Right cardiac atrium (tissue), 5 donors: ENCODE data around the gene PYDC1. TPM values are rescaled to one million over a fixed set of nuclear protein-coding genes. Genes with fewer than 3 reads are reported as not detected.
A peak's percentile ranks its signal among the peaks of the same experiment; 100 is the strongest.

Experiments used
- ATAC-seq, 2 donors: fragments of 200-7000 bp; cut with Tn5 transposase; one replicate each; pipeline versions ENCODE4 v1.8.0 to v1.9.1; 2020; ENCODE audit warnings: moderate library complexity in 2 of 2, mild to moderate bottlenecking in 1 of 2
- DNase-seq, 3 donors: peaks; one replicate each; pipeline ENCODE4 v3.0.0-alpha.2; 2020
- H3K27ac ChIP-seq: one replicate; pipeline ENCODE4 v1.5.1; 2013; ENCODE audit warnings: mild to moderate bottlenecking, low read length, control low read depth, moderate library complexity
- H3K27me3 ChIP-seq: one replicate; pipeline ENCODE4 v1.6.1; 2013; ENCODE audit not compliant: control insufficient read depth, insufficient read depth
- H3K4me1 ChIP-seq: one replicate; pipeline ENCODE4 v1.6.1; 2013; ENCODE audit warnings: low read length; ENCODE audit not compliant: control insufficient read depth, insufficient read depth
- H3K4me3 ChIP-seq: one replicate; pipeline ENCODE4 v1.5.1; 2013; ENCODE audit warnings: low read length, control low read depth
- H3K9me3 ChIP-seq: one replicate; pipeline ENCODE4 v1.6.1; 2013; ENCODE audit warnings: low read length; ENCODE audit not compliant: control insufficient read depth
- WGBS: extraction: QIAGEN DNeasy Blood & Tissue Kit; methylation state at CpG from one replicate; pipeline ENCODE4 v1.1.7; 2013; 5-methylcytosine and 5-hydroxymethylcytosine counted together
- intact Hi-C, 4 donors: fragments of 100-400 bp; cut with DNase I; formaldehyde crosslinking; loops; one replicate each; pipeline versions ENCODE4 v1.11.0 to v1.14.0; 2022 to 2023
- polyA plus RNA-seq: library from polyadenylated mRNA; stranded (reverse); fragments of 200-250 nt; gene quantifications from one replicate; pipeline ENCODE4 v1.2.3, GENCODE V29; 2013
- total RNA-seq, 4 donors: library from RNA; stranded (reverse); fragmentation: NEBNext Ultra II Directional; extraction: Animal tissue kit (Norgen Biotek cat#: 25700); gene quantifications; one replicate each; pipeline ENCODE4 v1.2.1, GENCODE V29; 2021
- donor health status: healthy with polysubstance abuse.
- donor health status: DM: no; HTN: yes; CAD: no.
- donor health status: DM: no; HTN: no; CAD: no.
- donor health status: DM: no; HTN: yes; CAD: no; lungs with severe emphysema.
- donor health status: DM: yes; HTN: yes; CAD: no.

The PYDC1 gene
- total and polyA plus RNA-seq, 5 donors: 0.23 TPM; not detected in 4

DNA sequence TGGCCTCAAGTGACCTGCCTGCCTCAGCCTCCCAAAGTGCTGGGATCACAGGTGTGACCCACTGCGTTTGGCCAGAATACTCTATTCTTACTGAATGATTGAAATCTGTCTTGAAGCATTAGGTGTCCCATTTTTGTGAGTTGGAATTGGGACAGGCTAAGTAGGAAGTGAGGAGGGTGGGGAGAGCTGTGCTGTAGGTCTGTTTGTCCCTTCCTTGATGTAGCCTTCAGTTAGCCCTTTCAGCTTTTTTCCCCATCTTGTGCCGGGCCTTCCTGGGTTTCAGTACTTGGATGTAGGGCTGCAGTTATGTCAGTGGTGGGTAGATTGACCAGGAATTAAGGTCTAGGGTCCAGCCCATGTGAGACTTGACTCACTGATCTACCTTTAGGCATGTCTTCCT lies 23.1 kb downstream of the PYDC1 start:
- H3K4me3 ChIP-seq: no peak overlapping the region
- intact Hi-C loops: no loop called here
- ATAC-seq (no peak), DNase-seq (no peak)
- H3K27me3 ChIP-seq: no peaks in the 10 kb centered on the region
- no peaks in the 10 kb centered on the region for H3K4me1 ChIP-seq
- WGBS: 85% methylated on average over 2 of the region's 2 CpGs
- H3K9me3 ChIP-seq: no peaks in the 10 kb centered on the region
- no peak overlapping the region for H3K27ac ChIP-seq

DNA sequence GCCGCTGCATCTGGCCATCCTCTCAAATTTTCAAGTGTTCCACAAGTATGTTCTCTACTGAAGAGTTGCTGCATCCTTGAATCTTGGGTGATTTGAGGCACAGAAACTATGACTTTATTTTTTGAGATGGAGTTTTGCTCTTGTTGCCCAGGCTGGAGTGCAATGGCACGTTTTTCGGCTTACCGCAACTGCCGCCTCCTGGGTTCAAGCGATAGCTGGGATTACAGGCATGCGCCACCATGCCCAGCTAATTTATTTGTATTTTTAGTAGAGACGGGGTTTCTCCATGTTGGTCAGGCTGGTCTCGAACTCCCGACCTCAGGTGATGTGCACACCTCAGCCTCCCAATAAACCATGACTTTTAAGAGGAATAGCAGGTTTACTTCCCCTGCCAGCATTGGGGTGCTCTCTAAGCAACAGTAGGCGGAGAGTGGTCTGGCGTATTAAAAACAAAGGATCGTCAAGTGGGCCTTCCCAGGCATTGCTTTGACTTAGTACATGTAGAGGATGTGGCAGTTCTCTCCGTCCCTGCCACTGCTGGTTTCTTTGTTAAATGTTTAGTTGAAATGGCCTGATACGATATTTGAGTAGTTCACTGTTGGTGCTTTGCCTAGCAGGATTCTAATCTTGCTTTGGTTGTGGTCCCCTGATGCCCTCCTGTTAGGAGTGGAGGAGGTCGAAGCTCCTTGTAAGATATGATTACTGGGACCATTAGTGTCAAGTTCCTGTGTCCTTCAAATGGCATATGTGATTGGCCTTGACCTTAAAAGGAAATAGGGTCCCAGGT lies 23.9 kb downstream of the PYDC1 start:
- ATAC-seq: no peak
- intact Hi-C loops: no loop called here
- H3K27ac ChIP-seq: no peak overlapping the region
- 90% methylated on average over 16 of the region's 16 CpGs for WGBS
- no peaks in the 10 kb centered on the region for H3K27me3 ChIP-seq
- DNase-seq: no peak
- no peaks in the 10 kb centered on the region for H3K4me1 ChIP-seq
- no peaks in the 10 kb centered on the region for H3K9me3 ChIP-seq
- no peak overlapping the region for H3K4me3 ChIP-seq

DNA sequence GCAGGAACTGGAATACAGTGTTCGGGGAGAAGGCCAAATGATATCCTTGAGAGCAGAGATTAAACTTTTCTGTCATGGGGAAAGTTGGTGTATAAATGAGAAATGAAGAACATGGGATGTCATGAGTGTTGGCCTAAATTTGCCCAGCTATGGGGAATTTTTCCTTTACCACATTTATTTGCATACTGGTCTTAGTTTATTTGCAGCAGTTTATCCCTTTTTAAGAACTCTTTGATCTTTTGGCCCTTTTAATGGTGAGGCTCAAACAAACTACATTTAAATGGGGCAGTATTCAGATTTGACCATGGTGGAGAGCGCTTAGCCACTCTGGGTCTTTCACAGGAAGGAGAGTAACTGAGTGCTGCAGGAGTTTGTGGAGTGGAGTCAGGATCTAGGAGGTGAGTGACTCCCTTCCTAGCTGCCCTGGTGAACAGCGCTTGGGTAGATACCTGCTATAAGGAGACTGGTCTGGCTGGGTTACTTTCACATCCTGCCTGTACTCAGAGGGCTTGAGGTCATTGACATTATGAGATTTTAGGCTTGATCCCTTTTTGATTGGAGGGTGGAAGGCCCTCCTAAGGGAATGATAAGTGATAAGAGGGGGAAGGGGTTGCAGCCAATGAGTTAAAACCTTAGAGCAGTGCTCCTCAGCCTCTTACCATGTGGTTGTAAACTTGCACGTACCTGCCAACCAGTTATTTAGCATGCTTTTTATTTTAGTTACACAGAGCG lies 25.1 kb downstream of the PYDC1 start:
- no peaks in the 10 kb centered on the region for H3K27me3 ChIP-seq
- H3K4me1 ChIP-seq: no peaks in the 10 kb centered on the region
- H3K4me3 ChIP-seq: no peak overlapping the region
- WGBS: 81% methylated on average over 5 of the region's 5 CpGs
- H3K9me3 ChIP-seq: no peaks in the 10 kb centered on the region
- ATAC-seq (peak in 1 of 2 donors; percentile 27), DNase-seq (no peak)
- no peak overlapping the region for H3K27ac ChIP-seq
- intact Hi-C loops: no loop called here

DNA sequence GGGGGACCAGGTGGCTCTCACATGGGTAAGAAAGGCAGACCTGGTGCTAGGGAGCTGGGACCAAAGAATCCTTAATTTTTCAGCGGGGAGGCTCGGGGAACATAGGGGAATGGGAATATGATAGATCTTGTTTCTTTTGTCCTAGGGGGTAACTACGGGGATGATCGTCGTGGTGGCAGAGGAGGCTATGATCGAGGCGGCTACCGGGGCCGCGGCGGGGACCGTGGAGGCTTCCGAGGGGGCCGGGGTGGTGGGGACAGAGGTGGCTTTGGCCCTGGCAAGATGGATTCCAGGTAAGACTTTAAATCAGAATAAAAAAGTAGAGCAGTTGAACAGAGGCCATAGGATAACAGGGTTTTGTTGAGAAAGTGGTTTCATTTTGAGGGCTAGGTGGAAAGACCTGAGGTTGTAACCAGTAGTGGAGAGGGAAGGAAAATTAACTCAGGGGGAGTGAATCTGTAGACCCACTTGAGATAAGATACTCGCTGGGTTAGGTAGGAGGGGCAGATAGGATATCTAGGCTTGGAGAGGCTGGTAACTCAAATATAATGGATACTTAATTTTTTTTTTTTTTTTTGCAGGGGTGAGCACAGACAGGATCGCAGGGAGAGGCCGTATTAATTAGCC lies 26.0 kb downstream of the PYDC1 start:
- Histone ChIP-seq H3K9me3 (no peaks in the 10 kb centered on the region), H3K4me1 (no peaks in the 10 kb centered on the region), H3K27me3 (no peaks in the 10 kb centered on the region), H3K27ac (no peak overlapping the region), H3K4me3 (no peak overlapping the region)
- DNase-seq (no peak), ATAC-seq (no peak)
- WGBS: 91% methylated on average over 17 of the region's 17 CpGs
- intact Hi-C loops: no loop called here

DNA sequence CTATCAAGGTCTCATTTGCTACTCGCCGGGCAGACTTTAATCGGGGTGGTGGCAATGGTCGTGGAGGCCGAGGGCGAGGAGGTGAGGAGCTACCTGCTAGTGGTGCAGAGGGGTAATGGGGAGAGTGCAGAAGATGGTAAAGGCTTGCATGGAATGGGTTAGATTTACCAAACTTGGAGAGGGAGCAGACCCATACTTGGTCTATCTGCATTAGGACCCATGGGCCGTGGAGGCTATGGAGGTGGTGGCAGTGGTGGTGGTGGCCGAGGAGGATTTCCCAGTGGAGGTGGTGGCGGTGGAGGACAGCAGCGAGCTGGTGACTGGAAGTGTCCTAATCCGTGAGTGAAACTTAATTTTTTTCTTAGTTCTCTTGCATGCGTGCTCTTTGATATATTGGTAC lies 26.9 kb downstream of the PYDC1 start:
- no peak for ATAC-seq
- Histone ChIP-seq H3K9me3 (no peaks in the 10 kb centered on the region), H3K4me1 (no peaks in the 10 kb centered on the region), H3K27me3 (no peaks in the 10 kb centered on the region), H3K27ac (no peak overlapping the region), H3K4me3 (no peak overlapping the region)
- 92% methylated on average over 12 of the region's 12 CpGs for WGBS
- no peak for DNase-seq
- intact Hi-C loops: no loop called here

DNA sequence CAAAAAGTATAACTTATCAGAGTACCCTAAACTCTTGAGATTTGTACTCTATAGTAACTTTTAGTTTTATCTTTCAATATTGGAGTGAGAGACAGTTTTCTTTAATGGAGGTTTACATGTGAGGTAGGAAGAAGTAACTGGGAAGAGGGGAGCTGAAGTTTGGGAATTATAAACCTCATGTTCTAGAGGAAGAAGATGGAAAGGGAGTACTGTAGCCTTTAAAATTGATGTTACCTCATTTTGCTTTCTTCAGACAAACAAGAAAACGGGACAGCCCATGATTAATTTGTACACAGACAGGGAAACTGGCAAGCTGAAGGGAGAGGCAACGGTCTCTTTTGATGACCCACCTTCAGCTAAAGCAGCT lies 27.5 kb downstream of the PYDC1 start:
- WGBS: 91% methylated on average over 2 of the region's 2 CpGs
- Histone ChIP-seq H3K27me3 (no peaks in the 10 kb centered on the region), H3K4me1 (no peaks in the 10 kb centered on the region), H3K4me3 (no peak overlapping the region), H3K9me3 (no peaks in the 10 kb centered on the region), H3K27ac (no peak overlapping the region)
- intact Hi-C loops: no loop called here
- ATAC-seq (no peak), DNase-seq (no peak)

DNA sequence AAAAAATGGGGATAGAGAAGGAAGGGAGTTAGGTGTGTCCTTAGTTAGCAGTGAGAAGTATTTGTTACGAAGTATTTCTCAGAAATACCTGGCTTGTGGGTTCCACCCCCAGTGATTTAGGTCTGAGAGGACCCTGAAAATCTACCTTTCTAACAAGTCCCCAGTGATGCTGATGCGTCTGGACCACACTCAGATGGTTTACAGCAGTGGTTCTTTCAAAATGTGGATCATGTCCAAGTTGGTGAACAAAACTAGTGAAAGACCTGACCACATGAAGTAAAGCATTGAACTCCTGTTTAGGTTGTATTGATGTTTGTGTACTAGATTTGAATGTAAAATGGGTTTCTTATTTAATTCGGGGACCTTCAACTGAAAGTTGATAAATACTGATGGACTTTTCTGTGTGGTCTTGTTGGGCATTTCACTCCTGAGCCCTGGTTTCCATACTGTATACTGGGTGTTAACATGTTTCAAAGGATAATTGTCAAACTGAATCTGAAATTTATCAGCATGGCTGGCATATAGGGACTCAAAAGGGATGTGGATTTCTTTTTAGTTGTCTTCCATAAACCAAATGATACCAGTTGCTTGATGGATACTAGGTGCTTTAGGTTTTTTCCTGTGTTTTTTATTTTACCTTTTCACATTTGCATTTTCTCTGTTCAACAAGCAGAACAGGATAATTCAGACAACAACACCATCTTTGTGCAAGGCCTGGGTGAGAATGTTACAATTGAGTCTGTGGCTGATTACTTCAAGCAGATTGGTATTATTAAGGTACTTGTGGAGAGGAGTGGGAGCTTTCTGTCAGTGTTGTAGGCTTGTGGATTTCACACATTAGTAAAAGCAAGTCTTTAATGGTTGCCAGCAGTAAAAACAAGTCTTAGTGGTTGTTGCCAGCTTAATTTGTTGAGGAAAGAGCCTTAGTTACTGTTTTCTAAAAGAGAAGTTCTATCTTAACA lies 28.2 kb downstream of the PYDC1 start:
- H3K4me1 ChIP-seq: no peaks in the 10 kb centered on the region
- no peaks in the 10 kb centered on the region for H3K9me3 ChIP-seq
- no peak overlapping the region for H3K4me3 ChIP-seq
- no peaks in the 10 kb centered on the region for H3K27me3 ChIP-seq
- DNase-seq (no peak), ATAC-seq (no peak)
- H3K27ac ChIP-seq: no peak overlapping the region
- WGBS: 81% methylated on average over 3 of the region's 3 CpGs
- intact Hi-C loops: no loop called here

DNA sequence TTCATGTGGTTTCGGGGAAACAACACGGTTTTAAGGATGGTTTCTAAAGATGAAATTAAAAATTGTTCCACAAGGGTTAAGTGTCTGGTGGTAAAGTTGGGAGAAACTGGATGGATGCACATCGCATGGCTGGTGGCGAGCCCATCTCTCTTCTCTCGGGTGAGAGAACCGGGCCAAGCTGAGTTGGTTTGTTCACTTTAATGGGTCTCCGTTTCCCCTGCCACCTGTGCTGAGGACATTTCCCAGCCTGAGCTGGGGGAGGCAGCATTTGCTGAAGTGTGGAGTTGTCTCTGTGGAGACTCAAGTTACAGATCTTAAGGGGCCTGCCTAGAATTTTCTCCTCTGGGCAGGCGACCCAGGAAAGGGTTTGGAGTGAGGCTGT lies 29.1 kb downstream of the PYDC1 start:
- H3K27me3 ChIP-seq: no peaks in the 10 kb centered on the region
- DNase-seq (no peak), ATAC-seq (no peak)
- 81% methylated on average over 8 of the region's 8 CpGs for WGBS
- no peak overlapping the region for H3K4me3 ChIP-seq
- intact Hi-C loops: no loop called here
- no peak overlapping the region for H3K27ac ChIP-seq
- no peaks in the 10 kb centered on the region for H3K9me3 ChIP-seq
- peaks cover 2% of the 10 kb centered on the region for H3K4me1 ChIP-seq

DNA sequence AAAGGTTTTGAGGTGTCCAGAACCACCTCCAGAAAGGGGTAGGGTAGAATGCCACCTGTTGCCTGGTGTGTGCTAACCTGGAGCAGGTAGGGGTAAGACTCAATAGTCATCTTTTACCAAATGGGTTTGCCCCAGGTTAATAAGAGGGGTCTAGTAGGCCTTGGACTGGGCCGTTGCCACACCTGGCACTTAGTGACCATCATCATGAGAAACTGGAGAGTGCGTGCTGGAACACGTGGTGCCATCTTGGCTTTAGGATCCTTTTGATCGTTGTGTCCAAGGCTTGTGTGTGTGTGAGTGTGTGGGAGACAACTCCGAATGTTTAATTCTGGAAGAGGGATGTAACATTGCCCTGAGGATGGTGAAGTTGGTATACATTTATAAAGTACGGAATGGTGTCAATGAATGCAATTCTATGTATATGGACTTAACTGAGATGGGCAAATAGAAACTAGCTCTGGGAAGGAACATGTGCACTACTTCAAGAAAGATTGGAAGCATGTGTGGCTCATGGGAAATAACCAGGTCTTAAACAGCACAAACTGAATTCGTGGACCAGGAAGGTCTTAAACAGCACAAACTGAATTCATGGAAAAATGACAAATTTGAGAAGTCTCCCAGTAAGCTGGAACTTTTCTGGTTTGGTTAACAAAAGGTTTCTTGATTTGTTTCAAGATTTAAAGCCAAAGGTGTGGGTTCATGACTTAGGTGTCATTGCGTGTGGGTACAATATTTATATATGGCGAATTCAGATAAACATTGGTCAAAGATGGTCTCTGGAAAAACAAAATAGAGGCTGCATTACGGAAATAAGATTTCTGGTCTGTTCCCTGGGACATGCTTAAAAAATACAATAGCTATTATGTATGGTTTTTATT lies 29.8 kb downstream of the PYDC1 start:
- H3K4me1 ChIP-seq: peaks cover 8% of the 10 kb centered on the region
- no peaks in the 10 kb centered on the region for H3K9me3 ChIP-seq
- H3K4me3 ChIP-seq: no peak overlapping the region
- WGBS: 82% methylated on average over 10 of the region's 10 CpGs
- intact Hi-C loops: no loop called here
- H3K27ac ChIP-seq: no peak overlapping the region
- no peak for DNase-seq
- H3K27me3 ChIP-seq: no peaks in the 10 kb centered on the region
- no peak for ATAC-seq

DNA sequence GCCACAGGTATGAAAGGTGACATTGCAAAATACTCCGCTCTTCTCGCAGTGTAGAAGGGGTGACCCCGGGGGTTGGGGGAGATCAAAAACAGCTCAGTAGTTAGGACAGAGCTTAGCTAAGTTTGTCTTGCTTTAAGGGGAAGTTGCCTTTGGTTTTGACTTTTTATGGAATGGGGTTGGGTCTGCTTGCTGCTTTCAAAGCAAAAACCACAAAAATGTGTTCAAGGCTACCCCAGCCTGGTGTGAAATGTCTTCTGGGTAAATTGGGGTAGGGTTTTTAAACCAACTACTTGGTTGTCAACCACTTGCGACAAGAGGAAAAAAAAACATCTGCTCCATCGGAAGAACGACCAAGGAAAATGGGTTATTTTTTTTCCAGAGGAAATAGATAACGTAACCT lies 30.8 kb downstream of the PYDC1 start:
- 72% methylated on average over 7 of the region's 7 CpGs for WGBS
- no peak for DNase-seq
- H3K4me3 ChIP-seq: no peak overlapping the region
- no peaks in the 10 kb centered on the region for H3K9me3 ChIP-seq
- H3K27ac ChIP-seq: no peak overlapping the region
- H3K27me3 ChIP-seq: no peaks in the 10 kb centered on the region
- peaks cover 8% of the 10 kb centered on the region for H3K4me1 ChIP-seq
- intact Hi-C loops: no loop called here
- no peak for ATAC-seq
